Motor neuron (in vitro differentiated cells): ENCODE data around the gene IRX6. TPM values are rescaled to one million over a fixed set of nuclear protein-coding genes. Genes with fewer than 3 reads are reported as not detected.

Experiments
- ATAC-seq, 8 experiments: fragments of 200-7000 bp; cut with Tn5 transposase; replicated peaks in 6 of 8; 2 replicates each; pipeline ENCODE4 v1.8.0; 2021; ENCODE audit warnings: mild to moderate bottlenecking in 8 of 8, moderate library complexity in 8 of 8
- H3K27ac ChIP-seq, 2 donors: fragments of 250-450 bp; sonication (Bioruptor Pico); 2 replicates each; pipeline ENCODE4 v1.9.0; 2021; ENCODE audit warnings: antibody characterized with exemption in 2 of 2, mild to moderate bottlenecking in 2 of 2, moderate library complexity in 1 of 2
- H3K4me1 ChIP-seq, 2 donors: fragments of 250-450 bp; sonication (Bioruptor Pico); replicated peaks in 1 of 2; 2 replicates each; pipeline ENCODE4 v1.6.1; 2021; ENCODE audit warnings: antibody characterized with exemption in 2 of 2, mild to moderate bottlenecking in 2 of 2, moderate library complexity in 1 of 2
- H3K4me3 ChIP-seq, 5 donors: fragments of 250-450 bp; sonication (Bioruptor Pico); 2 replicates each; pipeline ENCODE4 v1.9.0; 2021; ENCODE audit warnings: antibody characterized with exemption in 5 of 5, mild to moderate bottlenecking in 5 of 5, moderate library complexity in 4 of 5
- WGBS, 10 experiments: fragments of 450-650 bp; shearing (Covaris generic); methylation state at CpG; one replicate each; pipeline ENCODE4 v1.0.0; 2022; 5-methylcytosine and 5-hydroxymethylcytosine counted together
- in situ Hi-C, 9 experiments: fragments of 400-800 bp; cut with MboI; loops; one replicate each; pipeline ENCODE4 v1.15.0; 2021; ENCODE audit warnings: low sequenced_read_pairs in 9 of 9, low pct_unique_long_range_greater_than_20kb in 2 of 9; ENCODE audit not compliant: unreplicated experiment in 9 of 9
- total RNA-seq, 8 experiments: library from RNA; unstranded; fragments of 300-600 nt; gene quantifications; 2 replicates each; pipeline versions ENCODE4 v1.2.3 to v1.2.4, GENCODE V29; 2022

Gene IRX6
- total RNA-seq, 8 experiments from 2014 or later, result 0.50 to 10.6 (median 2.3) TPM; not detected in 1

GRCh38 chr16:55292491-55292890, 31.5 kb upstream of the IRX6 start:
- Histone ChIP-seq H3K27ac (no peak overlapping the region), H3K4me3 (no peak overlapping the region), H3K4me1 (peaks cover 5 to 7% of the 10 kb centered on the region in 2 donors)
- in situ Hi-C loops, result no loop called here
- WGBS, 10 experiments, result 20 to 100% (median 70%) methylated on average over 1 of the region's 1 CpG; no CpG with 5 or more reads in 6 of the 10 experiments
- no peak for ATAC-seq

- H3K4me3 ChIP-seq, result no peak overlapping the region
- peaks cover 5 to 7% of the 10 kb centered on the region in 2 donors for H3K4me1 ChIP-seq
- no peak for ATAC-seq
- in situ Hi-C loops, result no loop called here
- WGBS, 10 experiments, result 29 to 94% (median 81%) methylated on average over 2 to 4 of the region's 4 CpGs; no CpG with 5 or more reads in 1 of the 10 experiments
- no peak overlapping the region for H3K27ac ChIP-seq
Observed at GRCh38 chr16:55294129-55294528, 29.9 kb upstream of the IRX6 start.

GRCh38 chr16:55294931-55295342, 29.1 kb upstream of the IRX6 start:
- peaks cover 5 to 7% of the 10 kb centered on the region in 2 donors for H3K4me1 ChIP-seq
- WGBS, 10 experiments, result 0 to 72% (median 8%) methylated on average over 1 to 3 of the region's 4 CpGs; no CpG with 5 or more reads in 6 of the 10 experiments
- no peak overlapping the region for H3K27ac ChIP-seq
- in situ Hi-C loops, result no loop called here
- peak; percentile 41 to 87 (median 52) for ATAC-seq
- no peak overlapping the region for H3K4me3 ChIP-seq

- 62 to 100% (median 90%) methylated on average over 1 to 9 of the region's 10 CpGs for WGBS, 10 experiments
- in situ Hi-C loops, result no loop called here
- H3K27ac ChIP-seq, result no peak overlapping the region
- peaks cover 10 to 20% of the 10 kb centered on the region in 2 donors for H3K4me1 ChIP-seq
- no peak overlapping the region for H3K4me3 ChIP-seq
- no peak for ATAC-seq
Observed at GRCh38 chr16:55297062-55297909, 26.7 kb upstream of the IRX6 start.

DNA sequence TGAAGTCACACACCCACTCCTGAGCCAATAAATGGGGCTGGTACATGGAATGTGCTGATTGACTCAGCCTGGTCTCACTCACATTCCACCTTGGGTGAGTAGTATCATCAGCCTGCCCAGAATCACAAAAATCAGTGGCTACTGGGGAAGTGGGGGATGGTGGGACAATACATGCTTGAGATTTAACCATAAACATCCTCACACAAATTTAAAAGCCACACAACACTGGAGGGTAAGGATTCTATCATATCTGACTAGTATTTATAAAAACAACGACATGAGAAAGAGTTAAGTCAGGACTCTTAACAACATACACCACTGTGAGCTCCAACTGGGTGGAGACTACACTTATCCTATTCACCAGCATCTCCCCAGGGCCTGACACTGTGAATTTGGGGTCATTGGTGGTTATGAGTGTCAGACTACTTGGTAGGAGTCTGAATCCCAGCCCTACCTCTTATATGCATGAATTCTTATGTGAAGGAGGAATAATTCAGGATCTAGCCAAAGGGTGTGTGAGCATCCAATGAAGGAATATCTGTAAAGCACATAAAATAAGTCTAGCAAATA, 26.0 kb upstream of the IRX6 start:
- Histone ChIP-seq H3K4me1 (peaks cover 10 to 23% of the 10 kb centered on the region in 2 donors), H3K4me3 (no peak overlapping the region), H3K27ac (no peak overlapping the region)
- in situ Hi-C loops, result no loop called here
- 0% methylated on average over 1 of the region's 1 CpG; no CpG with 5 or more reads in 6 of the 10 experiments for WGBS, 10 experiments
- peak in 3 of 8 experiments; percentile 57 to 79 (median 73) for ATAC-seq

- no peak overlapping the region for H3K4me3 ChIP-seq
- peak in 5 of 8 experiments; percentile 9 to 55 (median 32) for ATAC-seq
- peaks cover 5 to 16% of the 10 kb centered on the region in 2 donors for H3K4me1 ChIP-seq
- in situ Hi-C loops, result no loop called here
- 36 to 72% (median 61%) methylated on average over 4 to 11 of the region's 11 CpGs; no CpG with 5 or more reads in 1 of the 10 experiments for WGBS, 10 experiments
- H3K27ac ChIP-seq, result no peak overlapping the region
Observed at GRCh38 chr16:55301385-55302008, 22.5 kb upstream of the IRX6 start.

- peaks cover 5 to 16% of the 10 kb centered on the region in 2 donors for H3K4me1 ChIP-seq
- WGBS, 10 experiments, result 63 to 80% methylated on average over 1 to 4 of the region's 6 CpGs; no CpG with 5 or more reads in 8 of the 10 experiments
- no peak overlapping the region for H3K27ac ChIP-seq
- no peak for ATAC-seq
- in situ Hi-C loops, result no loop called here
- H3K4me3 ChIP-seq, result no peak overlapping the region
Observed at GRCh38 chr16:55302635-55303034, 21.4 kb upstream of the IRX6 start.

DNA sequence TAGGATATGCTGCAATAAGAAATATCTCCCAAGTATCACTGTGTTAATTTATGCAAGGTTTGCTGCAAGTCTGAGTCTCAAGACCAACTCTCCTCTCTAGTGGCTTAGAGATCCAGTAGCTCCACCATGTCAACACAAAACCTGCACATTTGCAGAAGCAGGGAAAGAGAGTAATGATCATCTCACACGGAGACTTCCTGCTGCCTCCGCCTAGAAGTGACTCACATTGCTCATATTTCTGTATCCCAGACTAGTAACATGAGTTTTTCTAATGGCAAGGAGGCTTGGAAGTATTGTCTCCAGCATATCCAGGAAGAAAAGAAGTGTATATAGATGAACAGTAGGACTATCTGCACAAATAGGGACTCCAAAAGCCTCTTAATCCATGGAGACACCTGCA, 15.0 kb upstream of the IRX6 start:
- peak in 2 of 8 experiments; percentile 44 to 51 for ATAC-seq
- Histone ChIP-seq H3K4me3 (no peak overlapping the region), H3K27ac (no peak overlapping the region), H3K4me1 (peaks cover 0 to 6% of the 10 kb centered on the region in 2 donors)
- WGBS, 10 experiments, result 17 to 100% (median 91%) methylated on average over 1 to 2 of the region's 2 CpGs; no CpG with 5 or more reads in 4 of the 10 experiments
- in situ Hi-C loops, result no loop called here

GRCh38 chr16:55322327-55322726, 1.7 kb upstream of the IRX6 start:
- H3K4me3 ChIP-seq, result no peak overlapping the region
- H3K27ac ChIP-seq, result no peak overlapping the region
- H3K4me1 ChIP-seq, result peaks cover 12 to 49% of the 10 kb centered on the region in 2 donors
- 11 to 100% (median 62%) methylated on average over 1 to 2 of the region's 2 CpGs for WGBS, 10 experiments
- in situ Hi-C loops, result no loop called here
- no peak for ATAC-seq

DNA sequence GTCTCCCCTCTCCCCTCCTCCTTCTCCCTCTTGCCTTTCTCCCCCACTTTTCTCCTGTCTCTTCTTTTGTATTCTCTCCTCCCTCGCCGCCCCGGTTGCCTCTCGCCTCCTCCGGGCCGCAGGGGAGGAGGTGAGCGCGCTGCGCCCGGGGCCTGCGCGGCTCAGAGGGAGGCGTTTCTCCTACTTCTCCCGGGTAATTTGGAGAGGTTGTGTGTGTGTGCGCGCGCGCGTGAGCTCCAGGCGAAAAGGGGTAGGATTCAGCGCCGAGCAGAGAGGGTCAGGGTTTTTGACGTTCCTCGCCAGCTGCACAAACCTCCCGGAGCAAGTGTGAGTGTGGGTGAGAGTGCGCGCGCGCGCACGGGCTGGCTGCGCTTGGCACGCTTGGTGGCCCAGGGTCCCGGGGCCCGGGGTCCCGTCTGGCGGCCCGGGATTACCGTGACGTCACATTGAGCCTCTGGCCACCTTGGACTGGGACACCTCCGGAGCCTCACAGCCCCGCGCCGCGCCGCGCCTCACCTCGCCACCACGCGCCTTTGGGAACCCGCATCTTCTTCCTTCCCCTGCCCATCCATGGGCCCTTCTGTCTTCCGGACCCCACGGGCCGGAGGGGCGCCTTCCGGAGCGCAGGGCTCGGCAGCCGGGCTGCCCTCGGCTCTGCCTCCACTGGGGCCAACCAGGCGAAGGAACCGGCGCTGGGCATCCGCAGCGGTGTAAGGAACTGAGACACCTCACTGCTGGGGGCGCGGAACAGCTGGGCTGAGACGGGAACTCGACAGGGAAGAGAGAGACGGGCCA, 479 bp downstream of the IRX6 start:
- Histone ChIP-seq H3K4me3 (peak overlapping the region; percentile 16 to 33 (median 27)), H3K27ac (no peak overlapping the region), H3K4me1 (peaks cover 12 to 35% of the 10 kb centered on the region in 2 donors)
- peak in 6 of 8 experiments; percentile 20 to 47 (median 25) for ATAC-seq
- in situ Hi-C loops, result no loop called here
- 0 to 10% (median 4%) methylated on average over 2 to 13 of the region's 70 CpGs; no CpG with 5 or more reads in 6 of the 10 experiments for WGBS, 10 experiments

GRCh38 chr16:55325080-55325447, 1.1 kb downstream of the IRX6 start:
- in situ Hi-C loops, result no loop called here
- peak overlapping the region in 4 of 5 donors; percentile 16 to 33 (median 28) for H3K4me3 ChIP-seq
- H3K4me1 ChIP-seq, result peaks cover 12 to 31% of the 10 kb centered on the region in 2 donors
- peak in 6 of 8 experiments; percentile 11 to 42 (median 16) for ATAC-seq
- H3K27ac ChIP-seq, result no peak overlapping the region
- WGBS, 10 experiments, result 0 to 60% (median 12%) methylated on average over 1 to 4 of the region's 13 CpGs; no CpG with 5 or more reads in 2 of the 10 experiments

DNA sequence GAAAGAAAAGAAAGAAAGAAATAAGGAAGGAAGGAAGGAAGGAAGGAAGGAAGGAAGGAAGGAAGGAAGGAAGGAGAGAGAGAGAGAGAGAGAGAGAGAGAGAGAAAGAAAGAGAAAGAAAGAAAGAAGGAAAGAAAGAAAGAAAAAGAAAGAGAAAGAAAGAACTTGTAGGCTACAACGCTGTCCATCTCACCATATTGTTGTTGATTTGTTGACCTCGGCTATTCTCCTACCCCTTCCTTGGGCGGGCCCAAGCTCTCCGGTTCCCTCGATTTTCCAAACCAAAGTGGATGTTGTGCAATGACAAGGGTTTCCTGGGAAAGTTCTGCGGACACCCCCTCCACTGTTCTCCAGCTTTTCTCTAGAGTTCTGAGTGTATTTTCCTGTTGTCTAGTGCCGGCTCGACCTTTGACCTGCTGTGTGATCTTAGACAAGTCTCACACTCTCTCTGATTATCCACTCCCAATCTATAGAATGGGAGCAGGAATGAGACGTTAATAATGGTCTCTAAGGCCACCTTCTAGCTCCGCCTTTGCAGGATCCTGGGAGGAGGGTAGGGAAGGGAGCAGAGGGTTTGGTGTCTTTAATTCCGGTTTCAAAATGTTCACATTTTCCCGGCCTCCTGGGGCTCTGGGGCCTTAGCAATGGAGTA, 1.6 kb downstream of the IRX6 start:
- no peak overlapping the region for H3K27ac ChIP-seq
- in situ Hi-C loops, result no loop called here
- no peak for ATAC-seq
- H3K4me3 ChIP-seq, result no peak overlapping the region
- H3K4me1 ChIP-seq, result peaks cover 12 to 31% of the 10 kb centered on the region in 2 donors
- WGBS, 10 experiments, result 8 to 76% (median 20%) methylated on average over 1 to 10 of the region's 12 CpGs
